Measurements from ENCODE around the gene RBFOX2.

DNA sequence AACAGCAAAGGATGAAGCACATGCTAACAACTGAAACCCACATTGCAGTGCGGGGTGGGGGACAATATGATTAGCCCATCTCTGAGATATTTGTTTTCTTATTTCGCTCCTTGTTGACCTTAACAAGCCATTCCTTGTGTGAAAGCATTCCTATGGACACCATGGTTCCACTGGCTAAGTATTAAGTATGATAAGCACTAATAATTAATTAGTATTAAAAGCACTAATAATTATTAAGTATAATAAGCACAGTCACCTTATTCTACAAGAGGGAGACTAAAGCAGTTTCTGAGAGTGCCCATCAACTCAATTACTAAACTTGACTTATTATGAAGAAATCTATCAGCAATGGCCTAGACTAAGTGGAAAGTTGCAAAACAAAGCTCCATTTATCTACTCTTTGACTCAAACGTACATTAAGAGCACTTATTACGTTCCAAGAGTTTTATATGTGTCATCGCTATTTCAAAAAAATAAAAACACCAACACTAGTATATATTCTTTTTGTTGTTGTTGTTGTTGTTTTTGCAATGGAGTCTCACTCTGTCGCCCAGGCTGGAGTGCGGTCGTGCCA, 65.3 kb downstream of the RBFOX2 start:
- TF ChIP-seq, protein P1, sequence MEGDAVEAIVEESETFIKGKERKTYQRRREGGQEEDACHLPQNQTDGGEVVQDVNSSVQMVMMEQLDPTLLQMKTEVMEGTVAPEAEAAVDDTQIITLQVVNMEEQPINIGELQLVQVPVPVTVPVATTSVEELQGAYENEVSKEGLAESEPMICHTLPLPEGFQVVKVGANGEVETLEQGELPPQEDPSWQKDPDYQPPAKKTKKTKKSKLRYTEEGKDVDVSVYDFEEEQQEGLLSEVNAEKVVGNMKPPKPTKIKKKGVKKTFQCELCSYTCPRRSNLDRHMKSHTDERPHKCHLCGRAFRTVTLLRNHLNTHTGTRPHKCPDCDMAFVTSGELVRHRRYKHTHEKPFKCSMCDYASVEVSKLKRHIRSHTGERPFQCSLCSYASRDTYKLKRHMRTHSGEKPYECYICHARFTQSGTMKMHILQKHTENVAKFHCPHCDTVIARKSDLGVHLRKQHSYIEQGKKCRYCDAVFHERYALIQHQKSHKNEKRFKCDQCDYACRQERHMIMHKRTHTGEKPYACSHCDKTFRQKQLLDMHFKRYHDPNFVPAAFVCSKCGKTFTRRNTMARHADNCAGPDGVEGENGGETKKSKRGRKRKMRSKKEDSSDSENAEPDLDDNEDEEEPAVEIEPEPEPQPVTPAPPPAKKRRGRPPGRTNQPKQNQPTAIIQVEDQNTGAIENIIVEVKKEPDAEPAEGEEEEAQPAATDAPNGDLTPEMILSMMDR (IDR thresholded peaks at IDR 0.05), result no peak
- TF ChIP-seq POLR2A (IDR thresholded peaks at IDR 0.05), result no peak

Measured in adrenal gland (tissue), 5 donors.